ENCODE results near the gene NPR3. TPM values are rescaled to one million over a fixed set of nuclear protein-coding genes. Genes with fewer than 3 reads are reported as not detected.

The NPR3 gene
- total and polyA plus RNA-seq, 2 experiments from 2014 or later, result 0.07 to 0.15 TPM

- TF ChIP-seq ZNF462 (CRISPR knock-in tag; IDR thresholded peaks at IDR 0.05) (no peak), ZNF114 (CRISPR knock-in tag; IDR thresholded peaks at IDR 0.05) (no peak), ZNF331 (CRISPR knock-in tag; IDR thresholded peaks at IDR 0.05; ENCODE audit: low read depth) (no peak), NANOG (IDR thresholded peaks at IDR 0.05; ENCODE audit: borderline replicate concordance) (no peak), POLR2AphosphoS5 (IDR thresholded peaks at IDR 0.05; ENCODE audit: low read depth) (no peak), ETS1 (IDR thresholded peaks at IDR 0.05) (no peak)
Measured at GRCh38 chr5:32827981-32828380, 116.9 kb downstream of the NPR3 start (continued).

GRCh38 chr5:32828492-32828891, 117.4 kb downstream of the NPR3 start:
- H3K27ac Mint-ChIP-seq, result no peak overlapping the region
- DNase-seq (ENCODE audit: low spot score) (no peak), ATAC-seq (no peak)
- Histone ChIP-seq H3K79me2 (replicated peaks; ENCODE audit: insufficient read depth) (no peaks in the 10 kb centered on the region), H3K36me3 (ENCODE audit: insufficient read depth) (no peaks in the 10 kb centered on the region), H3K27me3 (ENCODE audit: insufficient read depth) (no peaks in the 10 kb centered on the region), H3K27ac (ENCODE audit: low read depth) (no peak overlapping the region), H3K4me1 (ENCODE audit: insufficient read depth) (no peaks in the 10 kb centered on the region), H3F3A (replicated peaks; ENCODE audit: low read depth) (no peaks in the 10 kb centered on the region), H3K9me2 (ENCODE audit: insufficient read depth) (0 out of 2 replicates have a peak, but pooled peaks cover 4% of the 10 kb centered on the region), H2AFZ (no peak overlapping the region), H4K20me1 (replicated peaks; ENCODE audit: insufficient read depth) (no peaks in the 10 kb centered on the region), H3K4me3 (no peak overlapping the region), H3K4me2 (no peak overlapping the region)
- no peak for TF ChIP-seq ZNF114 (CRISPR knock-in tag; IDR thresholded peaks at IDR 0.05)
- TF ChIP-seq EZH2phosphoT487 (IDR thresholded peaks at IDR 0.05; ENCODE audit: unreplicated experiment), result no peak
- no peak for TF ChIP-seq CTCF (conservative IDR thresholded peaks at IDR 0.05; ENCODE audit: low read depth in 2 of 2)
- TF ChIP-seq EZH2 (IDR thresholded peaks at IDR 0.05; ENCODE audit: low read depth, unreplicated experiment), result no peak
- no peaks in the 10 kb centered on the region for H3K4me1 Mint-ChIP-seq
- no peaks in the 10 kb centered on the region for H3K36me3 Mint-ChIP-seq (ENCODE audit: low read depth)
- H3K9me3 Mint-ChIP-seq, result peaks cover 2% of the 10 kb centered on the region; the same call in 1 of the 3 replicates
- H3K4me3 Mint-ChIP-seq, result no peak overlapping the region
- no peaks in the 10 kb centered on the region for H3K27me3 Mint-ChIP-seq (ENCODE audit: insufficient read depth, low read depth, poor library complexity)

Data from GM23338 (cell line).